Gastroesophageal sphincter (tissue), 4 donors: ENCODE data around the gene KRT31. TPM values are rescaled to one million over a fixed set of nuclear protein-coding genes. Genes with fewer than 3 reads are reported as not detected.
"Not testable (repeated sequence)": the region's sequence is repeated elsewhere in the genome, so short reads cannot be mapped to it uniquely, and the experiment has no call there.

ENCODE experiments used
- ATAC-seq: fragments of 150-250 bp; one replicate; pipeline ENCODE4 v1.9.1; 2016; ENCODE audit warnings: mild to moderate bottlenecking, moderate library complexity
- H3K27ac ChIP-seq, 4 donors: fragments of 200-600 bp; sonication (generic) in 3 of 4; 1 replicate in 3 of 4; 2 replicates in 1 of 4; pipeline ENCODE4 v1.5.1; 2016 to 2019
- H3K27me3 ChIP-seq: fragments of 200-600 bp; sonication (generic); one replicate; pipeline ENCODE4 v1.5.1; 2019
- H3K36me3 ChIP-seq, 2 donors: fragments of 200-600 bp; sonication (generic); one replicate each; pipeline ENCODE4 v1.5.1; 2019; ENCODE audit warnings: control low read depth in 1 of 2
- H3K4me1 ChIP-seq, 3 donors: fragments of 200-600 bp; sonication (generic); 1 replicate in 2 of 3; 2 replicates in 1 of 3; pipeline ENCODE4 v1.5.1; 2016 to 2019; ENCODE audit warnings: control low read depth in 2 of 3
- H3K4me3 ChIP-seq, 2 donors: fragments of 200-600 bp; sonication (generic); one replicate each; pipeline ENCODE4 v1.5.1; 2019; ENCODE audit warnings: mild to moderate bottlenecking in 1 of 2, moderate library complexity in 1 of 2
- H3K9me3 ChIP-seq, 3 donors: fragments of 200-600 bp; sonication (generic); one replicate each; pipeline ENCODE4 v1.5.1; 2017 to 2019; ENCODE audit warnings: control low read depth in 2 of 3
- EP300 ChIP-seq: sonication (generic); formaldehyde crosslinking; IDR thresholded peaks from one replicate; pipeline ENCODE4 v1.6.1; 2017; ENCODE audit warnings: antibody characterized with exemption, mild to moderate bottlenecking
- POLR2A ChIP-seq, 2 donors: fragments of 450-650 bp; IDR thresholded peaks; one replicate each; pipeline ENCODE4 v1.6.1; 2017; ENCODE audit warnings: antibody characterized with exemption in 2 of 2, mild to moderate bottlenecking in 2 of 2, moderate library complexity in 1 of 2
- POLR2AphosphoS5 ChIP-seq: sonication (generic); formaldehyde crosslinking; IDR thresholded peaks from one replicate; pipeline ENCODE4 v1.6.1; 2017; ENCODE audit warnings: antibody characterized with exemption
- WGBS, 2 donors: methylation state at CpG; one replicate each; pipeline ENCODE4 v1.1.5; 2018; ENCODE audit warnings: low coverage in 1 of 2; 5-methylcytosine and 5-hydroxymethylcytosine counted together
- total RNA-seq, 4 donors: library from RNA; depleted of rRNA; stranded (reverse); fragments of >200 nt; gene quantifications; one replicate each; pipeline ENCODE4 v1.1.0, GENCODE V29; 2016
- TF ChIP-seq, protein P1 (sequence below), 4 experiments: fragments of 200-600 bp in 2 of 4; fragments of 450-650 bp in 2 of 4; sonication (generic) in 1 of 4; IDR thresholded peaks; one replicate each; pipeline ENCODE4 v1.5.1; 2017 to 2019; ENCODE audit warnings: antibody characterized with exemption in 4 of 4, mild to moderate bottlenecking in 2 of 4, moderate library complexity in 2 of 4

Gene KRT31
- total RNA-seq, 4 donors from 2014 or later = not detected

DNA sequence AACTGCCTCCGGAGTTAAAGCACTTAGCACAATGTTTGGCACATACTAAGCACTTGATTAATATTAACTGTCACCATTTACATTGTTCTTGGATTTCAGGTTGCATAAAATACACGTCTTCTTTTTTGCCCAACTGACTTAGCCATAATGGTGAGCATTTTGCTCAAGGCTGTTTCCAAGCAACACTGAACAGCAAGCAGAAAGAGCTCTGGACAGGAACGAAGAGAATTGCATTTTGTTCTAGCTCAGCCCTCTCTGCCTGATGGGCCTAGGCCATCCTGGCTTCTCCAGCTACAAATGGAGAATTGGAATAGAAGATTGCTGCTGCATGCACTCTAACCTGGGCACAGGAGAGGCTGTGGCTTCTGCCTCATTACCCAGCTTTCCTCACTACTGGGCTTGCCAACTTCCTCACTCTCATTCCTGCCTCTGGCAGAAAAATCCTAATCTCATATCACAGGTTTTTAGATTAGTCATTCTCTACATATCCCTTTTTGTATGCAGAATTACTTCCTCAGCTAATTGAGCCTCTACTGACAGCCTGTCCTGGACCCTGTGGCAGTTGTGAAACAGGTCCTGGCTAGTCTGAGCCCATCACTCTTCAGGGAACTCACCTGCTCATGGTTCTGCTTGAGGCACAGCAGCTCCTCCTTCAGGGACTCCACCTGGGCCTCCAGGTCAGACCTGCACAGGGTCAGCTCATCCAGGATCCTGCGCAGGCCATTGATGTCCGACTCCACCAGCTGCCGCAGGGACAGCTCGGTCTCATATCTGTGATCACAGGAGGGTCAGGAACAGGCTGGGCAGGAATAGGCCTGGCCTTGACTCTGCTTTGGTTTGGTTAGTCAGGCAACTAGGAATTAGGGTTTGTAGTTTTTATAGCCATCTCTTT, 49.3 kb downstream of the KRT31 start:
- ATAC-seq = no peak
- H3K27ac ChIP-seq = no peak overlapping the region
- H3K36me3 ChIP-seq = no peaks in the 10 kb centered on the region
- no peaks in the 10 kb centered on the region for H3K9me3 ChIP-seq
- WGBS, 2 donors = 73 to 74% methylated on average over 5 to 7 of the region's 7 CpGs
- H3K4me3 ChIP-seq = no peak overlapping the region
- no peak for TF ChIP-seq POLR2A (IDR thresholded peaks at IDR 0.05)
- TF ChIP-seq, protein P1, sequence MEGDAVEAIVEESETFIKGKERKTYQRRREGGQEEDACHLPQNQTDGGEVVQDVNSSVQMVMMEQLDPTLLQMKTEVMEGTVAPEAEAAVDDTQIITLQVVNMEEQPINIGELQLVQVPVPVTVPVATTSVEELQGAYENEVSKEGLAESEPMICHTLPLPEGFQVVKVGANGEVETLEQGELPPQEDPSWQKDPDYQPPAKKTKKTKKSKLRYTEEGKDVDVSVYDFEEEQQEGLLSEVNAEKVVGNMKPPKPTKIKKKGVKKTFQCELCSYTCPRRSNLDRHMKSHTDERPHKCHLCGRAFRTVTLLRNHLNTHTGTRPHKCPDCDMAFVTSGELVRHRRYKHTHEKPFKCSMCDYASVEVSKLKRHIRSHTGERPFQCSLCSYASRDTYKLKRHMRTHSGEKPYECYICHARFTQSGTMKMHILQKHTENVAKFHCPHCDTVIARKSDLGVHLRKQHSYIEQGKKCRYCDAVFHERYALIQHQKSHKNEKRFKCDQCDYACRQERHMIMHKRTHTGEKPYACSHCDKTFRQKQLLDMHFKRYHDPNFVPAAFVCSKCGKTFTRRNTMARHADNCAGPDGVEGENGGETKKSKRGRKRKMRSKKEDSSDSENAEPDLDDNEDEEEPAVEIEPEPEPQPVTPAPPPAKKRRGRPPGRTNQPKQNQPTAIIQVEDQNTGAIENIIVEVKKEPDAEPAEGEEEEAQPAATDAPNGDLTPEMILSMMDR (IDR thresholded peaks at IDR 0.05) = no peak
- TF ChIP-seq POLR2AphosphoS5 = no peak
- TF ChIP-seq EP300 = no peak
- H3K27me3 ChIP-seq = no peaks in the 10 kb centered on the region
- H3K4me1 ChIP-seq = no peaks in the 10 kb centered on the region

DNA sequence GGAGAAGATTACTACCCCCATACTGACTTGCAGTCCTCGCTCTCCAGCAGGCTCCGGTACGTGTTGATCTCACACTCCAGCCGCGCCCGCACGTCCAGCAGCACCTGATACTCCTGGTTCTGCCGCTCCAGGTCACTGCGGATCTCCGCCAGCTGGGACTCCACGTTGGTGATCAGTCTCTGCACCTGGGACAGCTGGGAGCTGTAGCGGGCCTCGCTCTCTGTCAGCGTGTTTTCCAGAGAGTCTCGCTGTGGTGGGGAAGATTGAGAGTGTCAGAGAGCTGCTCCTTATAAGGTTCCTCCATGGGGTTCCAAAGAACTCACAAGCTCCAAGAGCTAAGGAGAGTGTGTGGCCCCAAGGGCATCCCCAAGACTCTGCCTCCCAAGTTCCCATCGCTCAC, 51.0 kb downstream of the KRT31 start:
- not testable (repeated sequence) for H3K36me3 ChIP-seq, H3K4me1 ChIP-seq, ATAC-seq, H3K9me3 ChIP-seq, H3K27me3 ChIP-seq, H3K4me3 ChIP-seq, H3K27ac ChIP-seq
- 60% methylated on average over 3 of the region's 16 CpGs; no CpG with 5 or more reads in 1 of the 2 donors for WGBS, 2 donors

DNA sequence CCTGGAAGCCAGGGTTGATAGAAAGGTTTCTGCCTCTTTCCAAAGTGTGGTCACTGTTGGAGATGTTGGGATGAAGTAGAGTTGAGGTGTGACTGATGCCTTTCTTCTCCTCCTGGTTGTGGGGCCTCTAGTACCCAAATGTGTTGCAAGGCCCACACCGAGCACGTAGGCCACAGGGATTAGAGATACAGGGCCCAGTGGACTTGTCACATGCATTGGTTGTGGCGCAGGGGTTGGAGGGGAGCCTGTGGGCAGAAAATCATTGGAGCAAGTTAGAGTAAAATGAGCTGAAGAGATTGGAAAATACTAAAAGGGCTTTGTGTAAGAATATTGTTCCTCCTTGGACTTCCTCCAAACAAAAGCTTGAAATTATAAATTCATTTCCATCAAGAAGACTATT, 51.4 kb downstream of the KRT31 start:
- H3K4me3 ChIP-seq = no peak overlapping the region
- no peaks in the 10 kb centered on the region for H3K27me3 ChIP-seq
- TF ChIP-seq, protein P1 (IDR thresholded peaks at IDR 0.05) = no peak
- H3K4me1 ChIP-seq = no peaks in the 10 kb centered on the region
- H3K9me3 ChIP-seq = peaks cover 0 to 7% (median 0%) of the 10 kb centered on the region in 3 donors
- no peaks in the 10 kb centered on the region for H3K36me3 ChIP-seq
- no peak overlapping the region for H3K27ac ChIP-seq
- WGBS, 2 donors = 67 to 94% methylated on average over 3 of the region's 3 CpGs
- no peak for ATAC-seq

Other genes starting within 250 kb of the KRT31 start
- not detected for gene KRTAP4-5, start 247.8 kb downstream of the KRT31 start, total RNA-seq
- gene KRTAP4-4, start 236.9 kb downstream of the KRT31 start, total RNA-seq = not detected
- not detected for gene KRTAP4-3, start 229.4 kb downstream of the KRT31 start, total RNA-seq
- gene KRTAP4-2, start 219.4 kb downstream of the KRT31 start, total RNA-seq = not detected
- gene KRTAP4-1, start 212.7 kb downstream of the KRT31 start, total RNA-seq = not detected
- gene KRTAP9-1, start 207.7 kb downstream of the KRT31 start, total RNA-seq = not detected
- not detected for gene KRTAP9-2, start 171.0 kb downstream of the KRT31 start, total RNA-seq
- not detected for gene KRTAP9-3, start 165.2 kb downstream of the KRT31 start, total RNA-seq
- not detected for gene KRTAP9-8, start 159.6 kb downstream of the KRT31 start, total RNA-seq
- gene KRTAP9-4, start 147.9 kb downstream of the KRT31 start, total RNA-seq = not detected
- gene KRTAP9-9, start 142.2 kb downstream of the KRT31 start, total RNA-seq = not detected
- gene KRTAP9-6, start 132.2 kb downstream of the KRT31 start, total RNA-seq = not detected
- under 1 TPM in 1 of 4 donors, not detected in 3; 0.66 TPM for gene KRTAP9-7, start 121.9 kb downstream of the KRT31 start, total RNA-seq
- not detected for gene KRTAP29-1, start 94.8 kb downstream of the KRT31 start, total RNA-seq
- not detected for gene KRTAP16-1, start 88.3 kb downstream of the KRT31 start, total RNA-seq
- not detected for gene KRTAP17-1, start 81.9 kb downstream of the KRT31 start, total RNA-seq
- gene KRT33A, start 46.8 kb downstream of the KRT31 start, total RNA-seq = not detected
- gene KRT33B, start 27.8 kb downstream of the KRT31 start, total RNA-seq = not detected
- gene KRT34, start 15.3 kb downstream of the KRT31 start, total RNA-seq = under 1 TPM in 1 of 4 donors, not detected in 3; 0.27 TPM
- not detected for gene KRT37, start 27.0 kb upstream of the KRT31 start, total RNA-seq
- not detected for gene KRT38, start 43.4 kb upstream of the KRT31 start, total RNA-seq
- gene KRT32, start 69.8 kb upstream of the KRT31 start, total RNA-seq = under 1 TPM in 1 of 4 donors, not detected in 3; 0.13 TPM
- gene KRT35, start 83.5 kb upstream of the KRT31 start, total RNA-seq = not detected
- not detected for gene KRT36, start 92.3 kb upstream of the KRT31 start, total RNA-seq
- 1,000 to 10,000 TPM in 1 of 4 donors, 100 to 1,000 TPM in 1, 10 to 100 TPM in 2; 20.7 to 1,501 (median 80.1) TPM for gene KRT13, start 108.0 kb upstream of the KRT31 start, total RNA-seq
- 100 to 1,000 TPM in 1 of 4 donors, 1 to 10 TPM in 3; 1.2 to 129 (median 4.2) TPM for gene KRT15, start 121.3 kb upstream of the KRT31 start, total RNA-seq
- 100 to 1,000 TPM in 1 of 4 donors, 1 to 10 TPM in 3; 2.9 to 154 (median 6.5) TPM for gene KRT19, start 130.7 kb upstream of the KRT31 start, total RNA-seq
- gene KRT9, start 174.5 kb upstream of the KRT31 start, total RNA-seq = not detected
- gene KRT14, start 189.3 kb upstream of the KRT31 start, total RNA-seq = 100 to 1,000 TPM in 1 of 4 donors, 10 to 100 TPM in 1, 1 to 10 TPM in 1, not detected in 1; 1.4 to 105 (median 41.1) TPM
- gene KRT16, start 215.2 kb upstream of the KRT31 start, total RNA-seq = 10 to 100 TPM in 2 of 4 donors, 1 to 10 TPM in 2; 1.1 to 78.8 (median 13.5) TPM
- gene KRT17, start 227.0 kb upstream of the KRT31 start, total RNA-seq = 10 to 100 TPM in 2 of 4 donors, 1 to 10 TPM in 1, not detected in 1; 7.0 to 18.5 (median 17.4) TPM